Glomerular visceral epithelial cell (primary cell): ENCODE measurements around the gene USP20.
"Not testable (repeated sequence)": the region's sequence is repeated elsewhere in the genome, so short reads cannot be mapped to it uniquely, and the experiment has no call there.

Experiments used
- DNase-seq: peaks from one replicate; pipeline ENCODE4 v3.0.0-alpha.2; 2016; ENCODE audit errors: extremely low spot score

The USP20 gene

GRCh38 chr9:129835128-129835859 lies at the start of gene USP20, which contains the start of gene C9orf78:
TSS of gene USP20 (plus strand) at chr9:129835458. CDS start at chr9:129852556, 17,098 bp downstream.
TSS of gene C9orf78 (minus strand) at chr9:129835275. CDS start at chr9:129835221, 54 bp downstream.
- DNase-seq, result peak; percentile 96

- DNase-seq, result no peak
Measured at GRCh38 chr9:129785866-129786265, 49.4 kb upstream of the USP20 start.

GRCh38 chr9:129786481-129786880 lies 48.8 kb upstream of the USP20 start:
- no peak for DNase-seq

GRCh38 chr9:129794549-129794948 lies 40.7 kb upstream of the USP20 start:
- DNase-seq, result no peak

DNA sequence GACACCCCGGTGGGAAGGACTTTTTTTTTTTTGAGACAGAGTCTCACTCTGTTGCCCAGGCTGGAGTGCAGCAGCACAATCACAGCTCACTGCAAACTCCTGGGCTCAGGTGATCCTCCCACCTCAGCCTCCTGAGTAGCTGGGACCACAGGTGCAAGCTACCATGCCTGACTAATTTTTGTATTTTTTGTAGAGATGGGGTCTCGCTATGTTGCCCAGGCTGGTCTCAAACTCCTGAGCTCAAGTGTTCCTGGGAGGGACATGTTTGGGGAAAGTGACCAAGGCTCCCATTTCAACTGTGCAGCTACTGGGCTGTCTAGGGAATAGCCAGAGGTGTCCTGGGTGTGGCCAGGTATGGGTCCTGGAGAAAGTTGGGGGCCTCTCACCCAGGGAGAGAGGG lies 39.2 kb upstream of the USP20 start:
- DNase-seq, result not testable (repeated sequence)

DNA sequence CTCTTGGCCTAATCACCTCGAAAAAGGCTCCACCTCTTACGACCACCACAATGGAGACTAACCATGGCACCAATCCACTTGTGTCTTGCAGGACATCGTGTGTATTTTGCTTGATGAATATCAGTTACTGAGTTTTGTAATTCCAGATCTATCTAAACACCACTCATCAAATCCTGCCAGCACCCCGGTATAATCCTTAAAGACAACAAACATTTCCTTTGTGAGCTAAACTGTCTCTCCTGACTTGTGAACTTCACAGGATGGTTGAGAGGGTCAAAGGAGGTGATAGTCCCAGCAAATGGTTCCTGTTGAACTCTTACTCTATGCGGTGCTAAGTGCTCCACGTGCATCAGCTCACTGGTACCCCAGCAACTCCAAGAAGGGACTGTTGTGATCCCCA lies 36.3 kb upstream of the USP20 start:
- no peak for DNase-seq

DNA sequence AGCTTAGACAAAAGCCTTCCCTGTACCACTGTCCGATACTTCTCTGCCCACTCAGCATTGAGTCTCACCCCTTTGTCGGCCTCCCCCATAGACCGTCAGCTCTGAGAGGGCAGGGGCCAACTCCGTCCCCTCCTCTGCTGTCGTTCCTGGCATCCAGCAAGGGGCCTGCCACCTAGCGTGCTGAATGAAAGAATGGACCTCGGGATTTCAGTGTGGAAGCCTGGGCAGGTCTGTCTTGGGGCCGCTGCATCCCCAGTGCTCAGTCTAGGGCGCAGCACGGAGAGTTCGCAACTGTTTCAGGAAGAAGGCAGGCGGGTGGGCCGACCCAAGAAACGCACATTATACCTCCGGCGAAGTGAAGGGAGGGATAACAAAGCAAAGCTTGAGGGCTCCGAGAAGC lies 33.8 kb upstream of the USP20 start:
- no peak for DNase-seq

- DNase-seq, result peak; percentile 90
Measured at GRCh38 chr9:129802833-129803675, 32.2 kb upstream of the USP20 start, which contains the start of gene TOR1B. TSS of gene TOR1B (plus strand) at chr9:129803184. CDS start at chr9:129803213, 29 bp downstream.

GRCh38 chr9:129803676-129804060 lies 31.6 kb upstream of the USP20 start:
- DNase-seq, result no peak

GRCh38 chr9:129806061-129806460 lies 29.2 kb upstream of the USP20 start:
- no peak for DNase-seq

- DNase-seq, result no peak
Measured at GRCh38 chr9:129809346-129809745, 25.9 kb upstream of the USP20 start.

DNA sequence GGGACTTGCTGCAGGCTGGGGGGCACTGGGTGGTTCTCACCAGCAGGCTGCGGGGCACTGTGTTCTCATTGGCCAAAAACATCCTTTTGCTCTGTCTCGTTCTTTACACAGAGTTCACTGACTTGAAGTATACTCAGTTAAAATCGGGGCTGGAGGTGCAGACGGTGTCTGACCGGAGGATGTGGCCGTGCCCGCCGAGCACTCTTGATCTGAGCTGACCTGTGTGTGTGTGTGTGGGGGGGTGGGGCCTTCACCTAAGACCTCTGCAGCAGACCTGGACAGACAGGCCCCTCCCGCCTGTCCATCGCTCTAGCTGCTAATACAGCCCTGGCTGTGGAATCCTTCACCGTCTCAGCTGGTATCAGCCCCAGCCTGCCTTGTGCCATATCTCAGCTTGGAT lies 25.1 kb upstream of the USP20 start:
- no peak for DNase-seq

DNA sequence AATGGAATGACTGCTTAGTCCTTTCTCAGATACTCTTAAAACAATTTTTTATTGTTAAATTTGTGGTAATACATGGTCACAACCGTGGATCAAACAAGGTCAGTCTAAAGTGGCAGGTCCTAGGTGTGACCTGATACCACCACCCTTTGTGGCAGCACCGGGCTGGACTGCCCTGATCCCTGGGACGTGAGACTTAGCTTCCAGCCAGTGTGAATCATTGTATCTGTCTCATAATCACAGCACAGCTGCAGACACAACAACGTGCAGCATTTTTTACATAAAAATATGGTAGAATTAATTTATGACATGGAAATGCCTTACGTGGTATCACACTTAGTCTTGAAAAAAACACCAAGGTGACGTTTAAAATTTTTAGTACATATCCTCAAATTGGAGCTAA lies 24.5 kb upstream of the USP20 start:
- DNase-seq, result no peak

GRCh38 chr9:129811967-129812363 lies 23.3 kb upstream of the USP20 start:
- no peak for DNase-seq

- DNase-seq, result no peak
Measured at GRCh38 chr9:129812385-129812784, 22.9 kb upstream of the USP20 start.

DNA sequence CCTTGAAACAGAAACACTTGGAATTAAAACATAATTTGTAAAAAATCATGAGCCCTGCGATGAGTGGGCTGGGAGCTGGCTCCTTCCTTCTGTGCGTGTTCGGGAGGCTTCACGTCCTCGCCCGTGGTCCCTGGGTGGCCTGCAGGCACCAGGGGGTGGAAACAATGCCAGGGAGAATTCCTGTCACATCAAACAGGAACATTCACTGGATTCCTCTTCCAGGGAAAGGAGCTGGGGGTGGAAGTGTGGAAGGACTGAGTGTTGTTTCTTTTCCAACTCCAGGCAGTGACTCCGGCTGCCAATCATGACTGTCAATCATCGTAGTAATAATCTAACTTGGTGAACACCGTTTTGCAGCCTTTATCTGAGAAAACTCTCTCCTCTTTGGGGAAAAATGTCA lies 21.6 kb upstream of the USP20 start:
- DNase-seq, result no peak

GRCh38 chr9:129814432-129815223 lies 20.6 kb upstream of the USP20 start:
- no peak for DNase-seq

DNA sequence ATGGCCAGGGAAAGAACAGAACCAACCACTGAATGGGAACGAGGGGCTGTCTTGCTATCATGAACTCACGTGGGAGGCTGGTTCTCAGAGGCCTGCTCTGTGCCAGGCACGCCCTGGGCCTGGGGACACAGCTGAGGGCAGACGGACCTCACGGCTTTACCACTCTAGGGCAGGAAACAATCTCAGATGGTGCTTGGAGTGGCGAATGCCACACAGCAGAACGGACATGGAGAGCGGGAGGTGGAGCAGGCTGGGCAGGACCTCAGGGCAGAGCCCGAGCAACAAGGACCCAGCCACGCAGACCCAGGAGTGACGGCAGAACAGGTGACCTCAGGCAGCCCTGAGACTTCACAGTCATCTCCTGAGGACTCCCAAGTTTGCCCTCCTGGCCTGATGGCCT lies 20.0 kb upstream of the USP20 start:
- DNase-seq, result no peak

DNA sequence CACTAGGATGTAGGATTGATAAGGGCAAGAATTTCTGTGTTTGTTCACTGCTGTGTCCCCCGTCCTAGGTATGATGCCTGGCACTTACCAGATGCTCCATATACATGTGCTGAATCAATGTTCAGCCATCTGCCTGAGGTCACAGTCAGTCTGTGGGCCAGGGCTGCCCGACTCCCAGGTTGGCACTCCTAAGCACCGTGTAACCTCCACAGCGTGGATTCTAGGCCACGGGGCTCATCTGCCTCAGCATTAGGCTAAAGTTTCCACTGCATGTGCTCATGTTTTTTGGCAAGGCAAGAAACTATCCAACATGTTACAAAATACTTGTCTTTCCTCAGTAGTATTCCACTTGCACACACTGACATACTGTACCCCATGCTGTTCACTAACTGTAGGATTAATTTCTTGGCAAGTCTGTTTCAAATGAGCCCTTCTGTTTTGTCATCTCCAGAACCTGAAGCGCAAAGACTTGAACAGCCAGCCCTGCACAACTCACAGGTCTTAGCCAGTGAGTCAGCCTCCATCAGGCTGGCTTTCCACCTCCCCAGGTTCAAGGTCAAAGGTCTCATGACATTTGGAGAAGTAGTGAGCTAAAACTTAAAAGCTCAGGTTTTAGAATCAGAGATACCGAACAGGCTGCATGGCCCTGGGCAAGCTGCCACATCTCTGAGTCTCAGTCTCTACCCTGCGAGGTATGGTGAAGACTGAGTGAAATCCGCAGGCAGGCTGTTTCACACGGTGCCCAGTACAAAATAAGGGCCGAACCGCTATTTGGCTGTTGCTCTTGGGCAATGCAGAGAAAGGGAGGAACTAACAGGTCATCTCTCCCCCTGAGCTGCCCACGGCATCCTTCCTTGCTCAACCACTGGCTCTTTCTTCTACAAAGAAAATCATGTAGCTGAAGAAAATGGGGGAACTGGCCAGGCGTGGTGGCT lies 18.5 kb upstream of the USP20 start:
- no peak for DNase-seq

- DNase-seq, result peak; percentile 49
Measured at GRCh38 chr9:129822898-129823541, 12.2 kb upstream of the USP20 start.
